Activated naive CD8-positive, alpha-beta T cell treated with anti-CD3 and anti-CD28 coated beads for 36 hours (primary cell): ENCODE measurements around the gene LAMA3. TPM values are rescaled to one million over a fixed set of nuclear protein-coding genes. Genes with fewer than 3 reads are reported as not detected.

ENCODE experiments used
- total RNA-seq, 2 experiments: library from RNA; stranded (reverse); gene quantifications; one replicate each; pipeline ENCODE4 v1.2.3, GENCODE V29; 2021

Gene LAMA3
- total RNA-seq, 2 experiments from 2014 or later = 0.31 to 0.42 TPM

Other genes starting within 250 kb of the LAMA3 start
- gene RIOK3, start 236.2 kb upstream of the LAMA3 start, total RNA-seq = 10 to 100 TPM; 52.4 to 61.0 TPM
- gene RMC1, start 185.9 kb upstream of the LAMA3 start, total RNA-seq = 10 to 100 TPM; 29.7 to 30.8 TPM
- gene NPC1, start 102.9 kb upstream of the LAMA3 start, total RNA-seq = 10 to 100 TPM; 19.7 to 22.3 TPM
- not detected for gene ANKRD29, start 26.5 kb upstream of the LAMA3 start, total RNA-seq